Loucy (cell line): ENCODE measurements around the gene PIGU.

Source experiments
- CTCF ChIP-seq: fragments of 200-600 bp; sonication (generic); conservative IDR thresholded peaks from 2 replicates; pipeline ENCODE4 v1.5.1; 2014; ENCODE audit warnings: mild to moderate bottlenecking, antibody characterized with exemption, low read length
- EZH2phosphoT487 ChIP-seq: fragments of 200-600 bp; IDR thresholded peaks from 2 replicates; pipeline ENCODE4 v1.6.1; 2018; ENCODE audit warnings: antibody characterized with exemption, mild to moderate bottlenecking, moderate library complexity, borderline replicate concordance

GRCh38 chr20:34705397-34706301 is 28.8 kb upstream of the PIGU start:
- TF ChIP-seq CTCF, result no peak; the same call in 1 of the 2 replicates
- TF ChIP-seq EZH2phosphoT487, result no peak
